IPS-15b (cell line): ENCODE results near the gene DNASE1L1.

Experiments
- H3K27me3 ChIP-seq: one replicate; pipeline ENCODE4 v1.6.1; 2013; ENCODE audit warnings: low read length; ENCODE audit not compliant: control insufficient read depth, insufficient read depth
- H3K36me3 ChIP-seq: one replicate; pipeline ENCODE4 v1.6.1; 2013; ENCODE audit warnings: low read length; ENCODE audit not compliant: control insufficient read depth, insufficient read depth
- H3K4me1 ChIP-seq: one replicate; pipeline ENCODE4 v1.6.1; 2013; ENCODE audit warnings: mild to moderate bottlenecking, low read length; ENCODE audit not compliant: control insufficient read depth, insufficient read depth
- H3K4me3 ChIP-seq: one replicate; pipeline ENCODE4 v1.5.1; 2013; ENCODE audit warnings: low read depth, low read length
- H3K9ac ChIP-seq: one replicate; pipeline ENCODE4 v1.6.1; 2013; ENCODE audit warnings: low read depth, mild to moderate bottlenecking, low read length
- H3K9me3 ChIP-seq: one replicate; pipeline ENCODE4 v1.6.1; 2013; ENCODE audit warnings: mild to moderate bottlenecking, low read length; ENCODE audit not compliant: control insufficient read depth, insufficient read depth

DNASE1L1 gene

DNA sequence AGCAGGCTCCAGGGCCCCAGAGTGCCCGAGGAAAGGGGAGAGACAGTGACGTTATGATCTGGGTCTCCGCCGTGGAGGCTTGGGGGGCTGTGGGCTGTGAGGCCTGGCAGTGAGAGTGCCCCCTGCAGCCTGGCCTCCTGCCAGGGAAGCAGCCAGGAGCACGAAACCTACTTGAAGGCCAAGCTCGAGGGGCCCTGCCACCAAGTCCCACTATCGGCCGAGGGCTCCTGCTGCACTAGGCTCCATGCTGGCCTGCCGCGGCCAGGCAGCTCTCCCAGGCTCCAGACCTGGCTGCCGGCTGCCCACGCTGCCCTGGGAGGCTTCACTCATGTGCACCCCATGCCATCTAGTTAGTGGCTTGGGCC, 53.3 kb downstream of the DNASE1L1 start:
- H3K9ac ChIP-seq: no peak overlapping the region
- peaks cover 4% of the 10 kb centered on the region for H3K9me3 ChIP-seq
- no peaks in the 10 kb centered on the region for H3K27me3 ChIP-seq
- H3K4me3 ChIP-seq: no peak overlapping the region
- peaks cover 98% of the 10 kb centered on the region for H3K36me3 ChIP-seq
- H3K4me1 ChIP-seq: no peaks in the 10 kb centered on the region

DNA sequence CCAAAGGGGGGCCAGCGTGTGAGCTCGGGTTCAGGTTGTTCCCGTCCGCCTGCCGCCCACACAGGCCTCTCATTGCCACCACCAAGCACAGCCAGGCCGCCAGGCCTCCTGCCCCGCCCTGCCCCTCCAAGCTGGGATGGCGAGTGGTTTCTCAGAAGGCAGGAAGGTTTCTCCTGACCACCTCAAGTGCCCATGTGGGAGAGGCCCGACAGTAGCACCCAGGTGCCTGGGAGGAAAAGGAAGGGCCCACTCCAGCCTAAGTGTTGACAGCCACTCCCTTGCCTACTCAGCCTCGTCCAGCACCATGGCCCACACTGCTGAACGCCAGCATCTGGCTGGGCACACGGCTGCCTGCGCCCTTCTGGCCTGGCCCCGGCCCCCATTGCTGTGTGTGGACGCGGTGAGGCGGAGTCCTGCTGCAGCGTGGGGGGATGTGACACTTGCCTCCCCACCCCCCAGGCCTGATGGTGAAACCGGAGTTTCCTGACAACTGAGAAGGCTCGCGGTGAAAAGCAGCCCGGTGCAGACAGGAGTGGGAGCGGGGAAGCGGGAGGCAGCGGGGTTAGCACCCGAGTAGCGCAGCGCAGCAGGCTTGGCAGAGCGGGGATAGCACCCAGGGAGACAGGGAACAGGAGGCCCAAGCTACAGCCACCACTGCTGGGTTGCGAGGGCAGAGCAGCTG, 53.8 kb downstream of the DNASE1L1 start:
- H3K27me3 ChIP-seq: no peaks in the 10 kb centered on the region

DNA sequence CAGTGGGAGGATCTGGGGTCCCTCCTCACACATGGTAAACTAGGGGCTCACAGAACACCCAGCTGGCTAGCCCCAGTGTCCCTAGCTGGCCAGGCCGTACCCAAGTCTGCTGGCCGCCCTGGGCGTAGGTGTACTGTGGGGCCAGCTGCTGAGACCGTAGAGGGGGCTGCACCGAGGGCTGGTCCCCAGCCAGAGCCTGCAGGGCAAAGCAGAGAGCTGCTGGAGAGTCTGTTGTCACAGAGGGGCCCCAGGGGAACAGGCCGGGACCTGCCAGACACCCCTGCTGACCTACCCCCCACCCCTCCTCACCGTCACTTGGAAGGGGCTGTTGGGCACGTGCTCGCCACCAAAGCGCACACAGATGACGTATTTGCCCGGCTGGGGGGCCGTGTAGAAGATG, 54.5 kb downstream of the DNASE1L1 start:
- Histone ChIP-seq H3K36me3 (peaks cover 100% of the 10 kb centered on the region), H3K4me3 (no peak overlapping the region), H3K9ac (no peak overlapping the region), H3K4me1 (no peaks in the 10 kb centered on the region), H3K27me3 (no peaks in the 10 kb centered on the region), H3K9me3 (peaks cover 4% of the 10 kb centered on the region)

More for the DNA sequence above, 53.8 kb downstream of the DNASE1L1 start:
- H3K9ac ChIP-seq: no peak overlapping the region
- no peaks in the 10 kb centered on the region for H3K4me1 ChIP-seq
- H3K36me3 ChIP-seq: peaks cover 100% of the 10 kb centered on the region
- H3K9me3 ChIP-seq: peaks cover 4% of the 10 kb centered on the region
- H3K4me3 ChIP-seq: no peak overlapping the region

DNA sequence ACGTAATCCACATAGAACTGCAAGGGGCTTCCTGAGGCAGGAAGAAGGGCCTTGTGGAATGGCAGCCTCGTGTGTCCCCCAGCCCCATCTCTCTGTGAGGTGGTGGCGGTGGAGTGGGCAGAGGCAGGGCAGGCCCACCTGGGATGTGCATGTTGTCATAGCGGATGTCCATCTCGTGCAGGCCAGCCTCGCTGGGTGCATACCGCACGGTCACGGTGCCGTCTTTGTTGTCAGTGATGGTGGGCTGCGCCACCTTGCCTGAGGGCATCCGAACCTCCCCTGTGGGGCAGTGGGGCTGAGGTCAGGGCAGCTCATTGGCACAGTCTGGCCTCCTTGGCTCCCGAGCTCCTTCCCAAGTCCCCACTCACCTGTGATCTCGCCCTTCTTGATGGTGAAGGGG, 55.0 kb downstream of the DNASE1L1 start:
- Histone ChIP-seq H3K4me3 (no peak overlapping the region), H3K36me3 (peaks cover 100% of the 10 kb centered on the region), H3K27me3 (no peaks in the 10 kb centered on the region), H3K4me1 (no peaks in the 10 kb centered on the region), H3K9me3 (peaks cover 4% of the 10 kb centered on the region), H3K9ac (no peak overlapping the region)

GRCh38 chrX:154353172-154353843, 55.7 kb downstream of the DNASE1L1 start:
- Histone ChIP-seq H3K36me3 (peaks cover 100% of the 10 kb centered on the region), H3K27me3 (no peaks in the 10 kb centered on the region), H3K4me1 (no peaks in the 10 kb centered on the region), H3K9me3 (peaks cover 4% of the 10 kb centered on the region), H3K9ac (no peak overlapping the region), H3K4me3 (no peak overlapping the region)

GRCh38 chrX:154352466-154352865, 56.6 kb downstream of the DNASE1L1 start:
- no peaks in the 10 kb centered on the region for H3K4me1 ChIP-seq
- H3K9me3 ChIP-seq: peaks cover 4% of the 10 kb centered on the region
- H3K4me3 ChIP-seq: no peak overlapping the region
- H3K9ac ChIP-seq: no peak overlapping the region
- H3K36me3 ChIP-seq: peaks cover 95% of the 10 kb centered on the region
- H3K27me3 ChIP-seq: no peaks in the 10 kb centered on the region

- Histone ChIP-seq H3K27me3 (no peaks in the 10 kb centered on the region), H3K36me3 (peaks cover 90% of the 10 kb centered on the region), H3K9ac (no peak overlapping the region), H3K9me3 (peaks cover 4% of the 10 kb centered on the region), H3K4me3 (no peak overlapping the region), H3K4me1 (no peaks in the 10 kb centered on the region)
Measured at GRCh38 chrX:154352012-154352401, 57.0 kb downstream of the DNASE1L1 start.
